Nucleus accumbens (tissue), 56 donors: ENCODE data around the gene COL27A1.
A peak's percentile ranks its signal among the peaks of the same experiment; 100 is the strongest.

Experiments used
- DNase-seq, 56 donors: peaks; one replicate each; lab custom pipeline; 2025; lab: John Stamatoyannopoulos, UW

Gene COL27A1

GRCh38 chr9:114278356-114278755 is 123.0 kb downstream of the COL27A1 start:
- DNase-seq, result no peak

DNA sequence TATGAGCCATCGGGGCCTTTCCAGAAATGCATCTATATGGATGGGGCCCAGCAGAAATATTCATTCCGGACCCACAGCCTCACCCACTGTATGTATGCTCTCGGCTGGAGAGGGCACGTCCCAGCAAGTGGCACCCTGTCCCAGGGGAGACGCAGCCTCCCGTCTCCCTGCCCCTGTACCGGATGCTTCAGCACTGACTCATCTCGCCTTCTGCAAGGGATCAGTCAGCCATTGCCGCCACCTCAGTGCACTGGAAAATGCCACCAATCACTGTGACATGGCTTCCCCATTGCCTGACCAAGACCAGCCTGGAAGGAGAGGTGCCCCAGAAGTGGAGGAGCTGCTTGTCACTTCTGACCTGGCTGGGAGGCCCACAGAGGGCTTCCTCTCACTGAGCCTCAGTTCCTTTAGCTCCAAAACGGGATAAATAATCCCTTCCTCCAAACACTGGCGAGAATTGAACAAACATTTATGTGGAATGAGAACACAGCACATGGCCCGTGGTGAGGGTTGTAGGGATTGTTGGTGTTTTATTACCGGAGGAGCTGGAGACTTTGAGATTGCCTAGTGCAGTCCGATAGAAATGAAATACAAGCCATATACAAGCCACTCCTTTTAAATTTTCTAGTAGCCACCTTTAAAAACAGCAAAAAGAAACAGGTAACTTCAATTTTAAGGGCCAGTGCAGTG is 123.7 kb downstream of the COL27A1 start:
- no peak for DNase-seq

DNA sequence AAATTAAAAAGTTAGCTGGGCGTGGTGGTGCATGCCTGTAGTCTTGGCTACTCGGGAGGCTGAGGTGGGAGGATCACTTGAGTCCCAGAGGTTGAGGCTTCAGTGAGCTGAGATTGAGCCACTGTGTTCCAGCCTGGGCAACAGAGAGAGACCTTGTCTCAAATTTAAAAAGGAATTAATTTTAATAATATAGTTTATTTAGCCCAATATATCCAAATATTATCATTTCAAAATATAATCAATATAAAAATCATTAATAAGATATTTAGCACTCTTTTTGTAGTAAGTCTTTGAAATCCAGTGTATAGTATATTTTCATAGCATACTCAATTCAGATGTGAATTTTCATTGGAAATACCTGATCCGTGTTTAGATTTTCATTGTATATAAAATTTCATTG is 124.4 kb downstream of the COL27A1 start:
- no peak for DNase-seq

- DNase-seq, result no peak
Observed at GRCh38 chr9:114280636-114281472, 125.5 kb downstream of the COL27A1 start.

- DNase-seq, result no peak
Observed at GRCh38 chr9:114281473-114282103, 126.3 kb downstream of the COL27A1 start.

- no peak for DNase-seq
Observed at GRCh38 chr9:114282104-114282485, 126.8 kb downstream of the COL27A1 start.

GRCh38 chr9:114282507-114282906 is 127.2 kb downstream of the COL27A1 start:
- DNase-seq, result no peak

DNA sequence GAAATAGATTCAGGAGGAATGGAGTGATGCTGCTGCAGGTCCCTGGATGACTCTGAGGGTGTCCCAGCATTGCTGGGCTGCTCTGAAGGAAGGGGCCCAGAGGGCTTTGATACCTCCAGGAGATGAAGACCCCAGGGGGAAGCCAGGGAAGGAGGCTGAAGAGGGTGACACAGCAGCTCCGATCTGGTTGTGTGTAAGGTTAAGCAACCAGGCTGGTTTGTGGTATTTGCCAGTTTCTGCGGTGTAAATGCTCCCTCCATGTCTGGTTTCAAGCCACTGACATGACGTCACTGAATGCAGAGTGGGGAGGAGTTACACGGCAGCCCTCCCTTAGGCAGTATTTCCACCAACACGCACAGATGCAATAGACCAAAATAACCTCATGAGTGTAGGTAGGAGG is 127.6 kb downstream of the COL27A1 start:
- peak in 4 of 56 donors; percentile 8 to 15 (median 12) for DNase-seq

DNA sequence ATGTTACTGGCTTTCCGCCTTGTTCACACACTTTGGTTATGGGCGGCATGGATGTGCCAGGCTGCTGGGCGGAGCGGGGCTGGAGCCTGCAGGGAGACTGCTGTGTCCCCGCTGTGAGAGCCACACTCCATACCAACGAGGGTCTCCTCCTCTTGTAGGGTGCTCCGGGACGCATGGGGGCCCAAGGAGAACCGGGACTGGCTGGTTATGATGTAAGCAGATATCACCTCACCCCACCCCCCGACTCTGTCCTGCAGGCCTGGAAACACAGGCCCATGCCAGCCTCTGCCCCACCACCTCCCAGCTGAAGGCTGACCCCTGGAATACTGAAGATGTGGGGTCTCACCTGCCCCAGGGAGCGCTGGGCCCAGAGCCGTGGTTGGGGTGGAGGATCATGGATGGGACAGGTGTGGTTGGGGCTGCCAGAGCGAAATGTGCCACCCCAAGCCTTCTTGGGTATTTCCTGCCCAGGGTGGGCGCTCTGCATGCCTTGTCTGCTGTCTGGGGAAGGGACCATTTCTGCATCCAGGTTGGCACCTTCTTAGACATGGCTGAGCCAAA is 128.3 kb downstream of the COL27A1 start:
- no peak for DNase-seq

GRCh38 chr9:114284316-114285060 is 129.2 kb downstream of the COL27A1 start:
- DNase-seq, result no peak

GRCh38 chr9:114285166-114285867 is 130.0 kb downstream of the COL27A1 start:
- no peak for DNase-seq

DNA sequence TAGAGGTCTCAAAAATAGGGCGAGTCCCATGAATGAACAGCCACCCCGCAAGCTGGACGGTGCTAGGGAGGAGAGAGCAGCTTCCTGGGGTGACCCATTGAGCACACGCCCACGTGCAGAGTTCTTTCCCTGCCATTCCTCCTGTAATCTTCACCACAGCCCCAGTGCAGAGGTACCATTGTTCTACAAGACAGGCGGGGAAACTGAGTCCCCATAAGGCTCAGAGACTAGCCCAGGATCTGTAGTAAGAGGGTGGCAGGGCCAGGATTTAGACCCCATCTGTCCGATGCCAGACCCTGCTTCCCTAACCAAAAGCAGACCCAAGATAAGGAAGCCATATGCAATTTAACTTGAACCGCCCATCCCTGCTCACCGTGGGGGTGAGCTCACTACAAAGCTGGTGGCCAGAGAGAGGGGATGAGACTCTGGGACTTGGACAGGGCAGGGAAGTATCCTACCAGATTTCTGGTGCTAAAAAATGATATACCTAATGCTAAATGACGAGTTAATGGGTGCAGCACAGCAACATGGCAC is 130.9 kb downstream of the COL27A1 start:
- DNase-seq, result no peak

DNA sequence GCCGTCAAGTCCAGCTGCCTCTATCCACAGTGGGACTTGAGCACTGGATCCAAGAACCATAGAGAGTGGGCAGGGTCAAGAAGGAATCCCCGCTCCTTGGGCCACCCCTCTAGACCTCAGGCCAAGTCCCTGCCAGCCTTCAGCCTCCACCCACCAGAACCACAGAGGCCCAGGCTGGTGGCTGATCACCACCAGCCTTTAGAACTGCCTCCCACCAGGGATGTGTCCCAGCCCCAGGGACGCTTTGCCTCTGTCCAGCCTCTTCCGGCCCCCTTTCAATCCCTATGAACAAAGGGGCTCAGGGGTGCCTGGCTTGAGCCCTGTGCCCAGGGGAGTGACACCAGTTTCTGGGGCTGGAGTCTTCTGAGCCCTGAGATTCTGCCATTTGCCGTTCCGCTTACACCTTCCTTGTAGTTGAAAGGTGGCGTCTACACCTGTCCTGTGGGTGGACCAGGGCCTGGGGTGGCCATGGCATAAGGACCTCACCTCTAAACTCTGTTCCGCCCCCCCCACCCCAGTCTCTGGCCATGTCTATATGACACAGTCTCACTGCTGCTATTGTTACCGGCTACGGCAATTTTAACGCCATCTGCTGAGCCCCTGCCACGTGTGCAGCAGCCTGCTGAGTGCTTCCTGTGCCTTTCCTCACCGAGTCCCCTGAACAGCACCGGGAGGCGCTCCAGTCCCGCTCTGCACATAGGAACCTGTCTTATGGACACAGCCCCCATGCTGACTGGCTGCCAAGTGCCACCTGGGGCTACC is 131.8 kb downstream of the COL27A1 start:
- no peak for DNase-seq

- DNase-seq, result no peak
Observed at GRCh38 chr9:114287763-114288192, 132.4 kb downstream of the COL27A1 start.

DNA sequence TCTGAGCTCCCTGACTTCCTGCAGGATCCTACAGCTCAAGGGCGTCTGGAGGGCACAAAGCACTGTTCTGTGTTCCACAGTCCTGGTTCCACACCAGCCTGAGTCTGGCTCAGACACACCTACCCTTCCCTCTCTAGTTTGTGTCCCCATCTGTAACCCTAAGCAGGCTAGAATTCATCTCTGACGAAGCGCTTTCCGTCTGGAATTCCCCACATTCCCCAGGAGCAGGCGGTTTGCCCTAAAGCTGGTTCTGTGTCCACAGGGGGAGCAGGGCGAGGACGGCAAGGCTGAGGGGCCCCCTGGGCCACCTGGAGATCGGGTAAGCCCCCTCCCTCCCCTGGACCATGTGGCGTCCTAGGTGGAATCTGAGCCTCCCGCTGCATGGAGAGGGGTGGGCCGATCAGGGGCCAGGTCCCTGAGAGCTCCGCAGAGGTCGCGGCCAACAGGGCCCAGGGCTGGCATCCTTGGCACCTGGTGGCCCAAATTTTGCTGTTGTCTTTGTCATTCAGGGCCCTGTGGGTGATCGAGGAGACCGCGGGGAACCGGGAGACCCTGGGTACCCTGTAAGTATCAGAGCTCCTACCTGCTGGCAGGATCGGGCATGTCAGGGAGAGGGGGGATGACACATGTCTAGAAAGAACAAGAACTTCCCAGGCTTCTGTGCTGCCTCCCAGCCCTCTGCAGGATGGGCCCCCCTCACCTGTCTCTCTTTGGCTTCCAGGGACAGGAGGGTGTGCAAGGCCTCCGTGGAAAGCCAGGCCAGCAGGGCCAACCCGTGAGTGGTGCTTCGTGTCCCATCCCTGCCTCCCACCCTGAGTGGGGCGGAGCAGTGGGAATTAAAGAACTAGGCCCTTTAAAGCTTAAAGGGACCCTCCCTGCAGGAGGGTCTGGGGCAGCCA is 133.1 kb downstream of the COL27A1 start:
- DNase-seq, result no peak

DNA sequence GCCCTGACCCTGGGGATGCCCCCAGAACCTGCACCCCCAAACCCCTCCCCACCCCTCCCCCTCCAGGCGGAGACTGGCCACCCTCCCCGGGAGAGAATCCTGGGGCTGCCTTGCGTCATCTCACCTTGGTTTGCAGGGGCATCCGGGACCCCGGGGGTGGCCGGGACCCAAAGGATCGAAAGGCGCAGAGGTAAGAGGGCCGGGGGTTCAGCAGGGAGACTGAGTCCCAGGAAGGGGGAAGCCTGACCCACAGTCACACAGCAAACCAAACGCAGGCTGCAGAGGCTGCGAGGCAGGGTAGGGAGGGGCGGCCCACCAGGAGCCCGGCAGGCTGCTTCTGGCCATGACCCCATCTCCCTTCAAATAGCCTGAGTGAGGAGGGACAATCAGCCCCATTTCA is 133.8 kb downstream of the COL27A1 start:
- DNase-seq, result no peak

DNA sequence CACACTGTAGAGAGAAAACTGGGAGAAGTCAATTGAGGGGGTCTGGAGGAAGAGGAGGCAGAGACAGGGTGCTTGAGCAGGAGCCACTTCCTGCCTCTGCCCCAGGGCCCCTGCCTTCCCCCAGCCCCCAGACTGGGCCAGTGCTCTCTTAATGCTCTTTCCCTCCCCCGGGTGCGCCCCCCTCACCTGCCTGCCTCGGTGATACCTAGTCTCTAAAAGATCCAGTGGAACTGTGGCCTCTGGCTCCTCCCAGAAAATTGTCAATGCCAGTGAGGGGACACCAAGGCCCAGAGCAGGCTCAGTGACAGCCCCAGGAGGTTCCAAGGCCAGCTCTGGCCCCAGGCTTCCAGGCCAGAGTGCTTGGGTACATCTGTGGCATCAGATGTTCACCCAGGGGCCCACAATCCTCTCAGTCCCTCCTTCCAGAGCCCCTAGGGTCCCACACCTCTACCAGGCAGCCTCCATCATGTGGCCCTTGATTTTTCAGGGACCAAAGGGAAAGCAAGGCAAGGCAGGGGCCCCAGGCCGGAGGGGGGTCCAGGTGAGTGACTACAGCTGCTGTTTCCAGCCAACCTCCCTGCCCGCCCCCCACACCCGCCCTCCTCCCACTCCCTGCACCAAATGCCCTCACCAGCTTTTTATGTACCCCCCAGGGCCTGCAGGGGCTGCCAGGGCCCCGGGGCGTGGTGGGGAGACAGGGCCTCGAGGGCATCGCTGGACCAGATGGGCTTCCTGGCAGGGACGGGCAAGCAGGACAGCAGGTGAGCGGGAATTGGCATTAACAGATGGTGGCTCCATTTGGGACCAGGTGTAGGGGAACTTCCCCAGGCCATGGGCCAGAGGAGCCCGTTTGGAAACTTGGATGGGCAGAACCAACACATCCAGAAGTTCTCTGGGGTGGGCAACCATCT is 134.5 kb downstream of the COL27A1 start:
- no peak for DNase-seq
